IPS-18a (cell line): ENCODE results near the gene DOCK9.

Source experiments
- H3K27ac ChIP-seq: one replicate; pipeline ENCODE4 v1.5.1; 2013; ENCODE audit warnings: low read length
- H3K27me3 ChIP-seq: one replicate; pipeline ENCODE4 v1.6.1; 2013; ENCODE audit warnings: mild to moderate bottlenecking, low read length; ENCODE audit not compliant: control insufficient read depth, insufficient read depth
- H3K36me3 ChIP-seq: one replicate; pipeline ENCODE4 v1.6.1; 2013; ENCODE audit warnings: low read depth, low read length; ENCODE audit not compliant: control insufficient read depth
- H3K4me1 ChIP-seq: one replicate; pipeline ENCODE4 v1.6.1; 2013; ENCODE audit warnings: low read depth, low read length; ENCODE audit not compliant: control insufficient read depth
- H3K4me3 ChIP-seq: one replicate; pipeline ENCODE4 v1.5.1; 2013; ENCODE audit warnings: low read length
- H3K9ac ChIP-seq: one replicate; pipeline ENCODE4 v1.6.1; 2013; ENCODE audit warnings: mild to moderate bottlenecking, low read length, moderate library complexity
- H3K9me3 ChIP-seq: one replicate; pipeline ENCODE4 v1.6.1; 2013; ENCODE audit warnings: low read depth, low read length; ENCODE audit not compliant: control insufficient read depth

DOCK9 gene

DNA sequence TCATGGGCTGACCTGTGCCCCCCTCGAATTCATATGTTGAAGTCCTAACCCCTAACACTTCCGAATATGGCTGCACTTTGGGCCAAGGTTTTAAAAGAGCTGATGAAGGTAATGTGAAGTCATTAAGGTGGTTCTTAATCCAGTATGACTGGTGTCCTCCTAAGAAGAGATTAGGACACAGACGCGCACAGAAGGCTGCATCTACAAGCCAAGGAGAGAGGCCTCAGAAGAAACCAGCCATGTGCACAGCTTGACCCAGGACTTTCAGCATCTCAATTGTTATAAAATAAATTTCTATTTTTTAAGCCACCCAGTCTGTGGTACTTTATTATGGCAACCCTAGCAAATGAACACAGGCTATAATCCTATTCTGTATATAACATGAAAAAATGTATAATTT lies 99.9 kb downstream of the DOCK9 start:
- no peaks in the 10 kb centered on the region for H3K27me3 ChIP-seq
- no peak overlapping the region for H3K9ac ChIP-seq
- no peak overlapping the region for H3K4me3 ChIP-seq
- H3K4me1 ChIP-seq: peaks cover 16% of the 10 kb centered on the region
- no peaks in the 10 kb centered on the region for H3K36me3 ChIP-seq
- H3K9me3 ChIP-seq: peaks cover 7% of the 10 kb centered on the region
- H3K27ac ChIP-seq: no peak overlapping the region

DNA sequence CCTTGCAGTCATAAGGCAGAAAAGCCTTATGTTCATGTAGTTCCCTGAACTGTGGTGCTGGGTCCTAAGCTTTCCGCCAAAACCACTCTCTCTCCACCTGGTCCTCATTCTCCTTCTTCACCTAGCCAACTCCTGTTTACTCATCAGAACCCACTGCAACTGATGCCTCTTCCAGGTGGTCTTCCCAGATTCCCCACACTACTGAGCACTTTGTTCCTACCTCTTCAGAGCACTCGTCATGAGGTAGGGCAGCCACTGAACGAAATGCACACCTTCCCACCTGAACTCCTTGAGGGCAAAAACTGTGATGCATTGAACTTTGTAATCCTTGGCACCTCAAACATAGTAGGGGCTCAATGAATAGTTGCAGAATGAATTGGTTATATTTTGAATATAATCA lies 100.4 kb downstream of the DOCK9 start:
- Histone ChIP-seq H3K27ac (no peak overlapping the region), H3K4me1 (peaks cover 16% of the 10 kb centered on the region), H3K27me3 (no peaks in the 10 kb centered on the region), H3K4me3 (no peak overlapping the region), H3K9ac (no peak overlapping the region), H3K9me3 (peaks cover 8% of the 10 kb centered on the region), H3K36me3 (no peaks in the 10 kb centered on the region)

DNA sequence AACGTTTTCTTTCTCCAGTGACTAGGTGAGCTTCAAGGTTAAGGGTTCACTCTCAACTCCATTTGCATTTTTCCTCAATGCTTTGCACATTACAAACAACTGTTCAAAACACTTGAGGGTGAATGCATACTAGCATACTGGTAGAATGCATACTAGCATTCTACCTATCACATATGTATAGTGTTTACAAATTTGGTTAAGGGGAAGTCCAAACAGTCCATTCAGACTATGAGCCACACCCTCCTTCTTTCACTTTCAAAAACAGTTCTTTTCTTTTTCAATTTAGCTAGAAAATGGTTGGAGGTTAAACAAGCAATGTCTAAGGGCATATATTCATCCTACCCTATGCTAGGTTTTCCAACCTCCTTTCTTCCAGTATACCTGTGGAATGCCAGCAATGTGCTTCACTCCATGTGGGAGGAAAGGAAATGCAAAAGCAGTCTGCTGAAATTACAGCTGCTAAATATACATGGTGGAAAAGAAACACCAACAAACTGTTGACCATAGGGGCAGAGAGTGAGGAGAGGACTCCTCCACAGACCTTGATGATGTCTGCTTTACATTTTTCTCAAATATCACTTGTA lies 102.6 kb downstream of the DOCK9 start:
- Histone ChIP-seq H3K4me1 (peaks cover 16% of the 10 kb centered on the region), H3K36me3 (no peaks in the 10 kb centered on the region), H3K27ac (peak overlapping the region; percentile 55), H3K27me3 (no peaks in the 10 kb centered on the region), H3K4me3 (peak overlapping the region; percentile 1), H3K9ac (no peak overlapping the region), H3K9me3 (peaks cover 8% of the 10 kb centered on the region)

DNA sequence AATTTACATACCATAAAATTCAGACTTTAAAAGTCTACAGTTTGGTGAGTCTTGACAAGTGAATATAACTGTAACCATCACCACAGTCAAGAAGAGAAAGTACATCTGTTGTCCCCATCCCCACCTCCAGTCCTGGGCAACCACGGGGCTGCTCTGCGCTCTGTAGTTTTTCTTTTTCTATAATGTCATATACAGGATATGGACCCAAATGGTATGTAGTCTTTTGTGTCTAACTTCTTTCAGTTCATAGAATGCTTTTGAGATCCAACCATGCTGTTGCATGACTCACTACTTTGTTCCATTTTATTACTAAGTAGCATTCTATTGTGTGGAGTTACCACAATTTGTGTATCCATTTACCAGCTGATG lies 103.9 kb downstream of the DOCK9 start:
- Histone ChIP-seq H3K9me3 (peaks cover 8% of the 10 kb centered on the region), H3K27ac (no peak overlapping the region), H3K9ac (no peak overlapping the region), H3K4me1 (peaks cover 16% of the 10 kb centered on the region), H3K4me3 (no peak overlapping the region), H3K36me3 (no peaks in the 10 kb centered on the region), H3K27me3 (no peaks in the 10 kb centered on the region)

DNA sequence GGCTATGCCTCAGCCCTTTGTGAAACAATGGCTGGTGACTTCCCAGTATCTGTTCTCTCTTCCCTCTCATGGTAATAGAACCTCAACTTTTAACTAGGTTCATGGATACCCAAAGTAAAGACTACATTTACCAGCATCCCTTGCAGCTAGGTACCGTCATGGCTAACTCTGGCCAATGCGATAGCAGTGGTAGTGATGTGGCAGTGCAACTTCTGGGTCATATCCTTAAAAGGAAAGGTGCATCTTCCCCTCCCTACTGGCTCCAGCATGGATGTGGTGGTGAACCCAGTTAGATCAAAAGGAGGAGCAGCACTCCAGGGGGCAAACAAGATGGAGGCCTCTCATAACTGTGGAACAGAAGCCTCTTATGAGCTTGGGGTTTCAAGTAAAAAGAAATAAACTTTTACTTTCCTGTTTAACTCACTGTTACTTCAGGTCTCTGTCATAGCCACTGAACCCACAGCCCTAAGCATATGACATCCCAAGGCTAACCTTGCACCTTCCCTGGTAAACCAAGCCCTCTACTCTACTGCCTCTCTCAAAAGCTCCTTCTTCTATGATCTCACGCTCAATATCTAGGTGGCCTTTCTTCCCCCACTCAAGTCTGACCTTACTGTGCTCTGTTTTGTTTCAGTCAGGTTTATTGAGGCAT lies 104.4 kb downstream of the DOCK9 start:
- H3K9ac ChIP-seq: no peak overlapping the region
- no peaks in the 10 kb centered on the region for H3K27me3 ChIP-seq
- no peak overlapping the region for H3K27ac ChIP-seq
- H3K4me1 ChIP-seq: peaks cover 16% of the 10 kb centered on the region
- H3K36me3 ChIP-seq: no peaks in the 10 kb centered on the region
- H3K9me3 ChIP-seq: peaks cover 8% of the 10 kb centered on the region
- H3K4me3 ChIP-seq: no peak overlapping the region

DNA sequence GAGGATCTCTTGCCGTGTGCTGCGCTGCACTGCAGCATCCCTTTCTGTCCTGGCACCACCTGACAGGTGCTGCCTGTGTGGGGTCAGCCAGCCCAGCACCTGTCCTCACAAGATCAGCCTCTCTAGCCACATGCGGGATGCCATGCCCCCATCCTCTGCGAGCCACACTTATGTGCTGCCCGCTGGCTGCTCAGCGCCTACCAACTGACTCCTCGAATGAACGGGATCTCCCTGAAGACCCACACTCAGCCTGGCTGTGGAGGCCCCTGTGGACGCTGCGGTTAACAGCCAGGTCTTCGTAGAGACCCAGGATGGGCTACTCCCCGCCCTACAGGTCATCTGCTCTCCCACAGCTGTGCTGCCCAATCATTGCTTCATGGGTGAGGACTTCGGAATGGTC lies 106.1 kb downstream of the DOCK9 start:
- H3K9ac ChIP-seq: no peak overlapping the region
- H3K27ac ChIP-seq: no peak overlapping the region
- H3K4me3 ChIP-seq: no peak overlapping the region
- peaks cover 14% of the 10 kb centered on the region for H3K4me1 ChIP-seq
- no peaks in the 10 kb centered on the region for H3K36me3 ChIP-seq
- H3K9me3 ChIP-seq: peaks cover 8% of the 10 kb centered on the region
- H3K27me3 ChIP-seq: no peaks in the 10 kb centered on the region

DNA sequence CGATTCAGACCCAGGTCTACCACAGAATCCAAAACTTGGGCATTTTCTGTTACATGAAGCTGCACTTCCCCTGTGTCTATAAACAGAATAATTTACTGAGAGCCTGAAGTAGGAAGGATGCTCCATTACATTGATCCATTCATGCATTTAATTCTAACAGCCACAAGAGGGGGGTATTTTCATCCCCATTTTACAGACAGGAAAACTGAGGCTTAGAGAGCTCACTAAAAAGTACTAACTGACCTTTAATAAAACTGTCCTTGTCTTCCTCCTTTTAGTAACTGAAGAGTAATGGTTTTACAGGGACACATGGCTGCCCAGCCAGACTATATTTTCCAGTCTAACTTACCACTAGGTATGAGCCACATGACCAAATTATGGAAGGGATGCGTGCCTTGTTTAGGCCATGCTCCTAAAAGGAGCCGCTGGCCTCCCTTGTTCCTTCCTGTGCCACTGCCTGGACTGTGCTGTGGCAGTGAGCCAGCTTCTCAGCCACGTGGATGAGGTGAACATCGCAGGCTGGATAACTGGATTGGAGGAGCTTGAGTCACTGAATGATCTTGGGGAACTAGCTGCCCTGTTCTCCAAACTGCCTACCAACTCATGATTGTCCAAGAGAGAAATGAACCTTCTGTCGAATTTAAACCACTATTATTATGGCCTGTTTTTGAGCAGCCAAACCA lies 108.3 kb downstream of the DOCK9 start:
- no peaks in the 10 kb centered on the region for H3K36me3 ChIP-seq
- H3K4me1 ChIP-seq: no peaks in the 10 kb centered on the region

DNA sequence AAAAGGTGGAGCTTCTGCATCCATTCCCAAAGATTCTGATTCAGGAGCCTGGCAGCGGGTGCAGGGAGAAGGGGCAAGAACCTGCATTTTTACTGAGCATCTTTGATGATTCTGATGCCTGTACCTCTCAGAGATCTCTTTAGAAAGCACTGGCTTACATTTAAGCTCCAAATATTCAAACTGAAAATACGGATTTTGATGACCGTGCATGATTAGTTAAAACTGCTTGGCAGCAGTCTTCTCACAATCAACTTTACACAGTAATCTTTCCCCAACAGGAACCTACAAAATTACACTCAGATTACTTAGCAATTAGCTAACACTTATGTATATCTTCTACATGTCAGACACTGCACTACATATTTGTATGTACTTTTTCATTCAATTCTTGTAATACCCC lies 108.9 kb downstream of the DOCK9 start:
- H3K4me1 ChIP-seq: no peaks in the 10 kb centered on the region
- H3K9ac ChIP-seq: no peak overlapping the region
- no peaks in the 10 kb centered on the region for H3K27me3 ChIP-seq
- H3K4me3 ChIP-seq: no peak overlapping the region
- H3K9me3 ChIP-seq: peaks cover 8% of the 10 kb centered on the region
- H3K27ac ChIP-seq: no peak overlapping the region
- H3K36me3 ChIP-seq: no peaks in the 10 kb centered on the region

More for the DNA sequence above, 108.3 kb downstream of the DOCK9 start:
- no peak overlapping the region for H3K4me3 ChIP-seq
- no peak overlapping the region for H3K9ac ChIP-seq
- peaks cover 8% of the 10 kb centered on the region for H3K9me3 ChIP-seq
- no peaks in the 10 kb centered on the region for H3K27me3 ChIP-seq
- H3K27ac ChIP-seq: no peak overlapping the region

DNA sequence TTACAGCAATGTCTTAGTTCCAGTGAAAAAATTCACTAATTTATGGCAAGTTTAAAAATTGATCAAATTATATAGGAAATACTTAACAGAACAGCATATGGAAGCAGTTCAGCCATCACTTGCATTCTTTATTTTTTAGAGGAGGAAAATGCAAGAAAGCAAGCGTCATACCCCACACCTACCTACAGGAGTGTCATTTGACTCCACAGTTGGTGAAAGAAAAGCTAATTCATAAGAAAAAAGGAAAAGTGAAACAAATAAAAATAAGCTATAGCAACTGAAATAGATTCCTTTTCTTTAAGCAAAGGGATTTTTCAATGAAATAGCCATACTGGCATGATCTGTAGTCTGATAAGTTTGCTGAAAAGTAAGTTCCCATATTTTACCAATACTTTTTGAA lies 111.0 kb downstream of the DOCK9 start:
- no peaks in the 10 kb centered on the region for H3K36me3 ChIP-seq
- no peaks in the 10 kb centered on the region for H3K4me1 ChIP-seq
- no peak overlapping the region for H3K27ac ChIP-seq
- H3K9me3 ChIP-seq: no peaks in the 10 kb centered on the region
- no peaks in the 10 kb centered on the region for H3K27me3 ChIP-seq
- no peak overlapping the region for H3K4me3 ChIP-seq
- no peak overlapping the region for H3K9ac ChIP-seq

DNA sequence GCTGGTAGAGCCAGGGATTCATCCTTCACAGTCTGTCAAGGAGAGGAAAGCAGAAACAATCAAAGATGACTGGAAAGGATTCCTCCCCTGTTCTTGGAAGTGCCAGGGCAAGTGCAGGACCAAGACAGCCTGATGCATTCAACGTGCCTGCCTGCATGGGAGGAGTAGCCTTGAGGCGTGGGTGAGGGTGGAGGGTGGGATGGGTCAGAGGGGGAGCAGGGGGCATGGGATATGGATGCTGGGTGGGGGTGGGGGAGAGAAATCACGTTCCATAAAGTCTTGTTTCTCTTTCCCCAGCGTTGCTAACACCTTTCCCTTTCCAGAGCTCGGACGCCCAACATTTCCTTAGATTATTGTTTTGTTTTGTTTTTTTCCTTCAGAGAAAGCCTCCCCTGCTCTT lies 117.4 kb downstream of the DOCK9 start:
- Histone ChIP-seq H3K36me3 (no peaks in the 10 kb centered on the region), H3K4me1 (no peaks in the 10 kb centered on the region), H3K27me3 (no peaks in the 10 kb centered on the region), H3K27ac (no peak overlapping the region), H3K9me3 (no peaks in the 10 kb centered on the region), H3K9ac (no peak overlapping the region), H3K4me3 (no peak overlapping the region)

DNA sequence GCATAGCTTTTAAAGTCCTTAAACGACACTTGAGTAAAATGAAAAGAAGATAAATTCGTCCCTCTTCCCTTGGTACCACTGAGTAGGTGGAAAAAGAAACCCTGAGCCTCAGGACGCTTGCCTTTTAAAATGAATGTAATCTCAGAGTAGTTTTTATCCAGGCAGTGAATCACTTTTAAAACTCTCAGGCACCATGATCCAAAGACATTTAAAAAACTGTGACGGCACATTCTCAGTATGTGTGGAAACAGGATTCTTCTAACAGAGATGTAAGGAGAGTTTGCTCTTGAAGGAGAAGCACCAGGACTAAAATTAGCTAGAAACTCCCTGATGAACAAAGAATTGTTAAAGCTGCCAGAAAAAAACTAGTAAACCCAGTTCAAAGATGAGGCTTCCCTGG lies 119.7 kb downstream of the DOCK9 start:
- H3K9ac ChIP-seq: no peak overlapping the region
- H3K36me3 ChIP-seq: no peaks in the 10 kb centered on the region
- no peaks in the 10 kb centered on the region for H3K9me3 ChIP-seq
- no peaks in the 10 kb centered on the region for H3K27me3 ChIP-seq
- no peaks in the 10 kb centered on the region for H3K4me1 ChIP-seq
- H3K27ac ChIP-seq: no peak overlapping the region
- H3K4me3 ChIP-seq: no peak overlapping the region

DNA sequence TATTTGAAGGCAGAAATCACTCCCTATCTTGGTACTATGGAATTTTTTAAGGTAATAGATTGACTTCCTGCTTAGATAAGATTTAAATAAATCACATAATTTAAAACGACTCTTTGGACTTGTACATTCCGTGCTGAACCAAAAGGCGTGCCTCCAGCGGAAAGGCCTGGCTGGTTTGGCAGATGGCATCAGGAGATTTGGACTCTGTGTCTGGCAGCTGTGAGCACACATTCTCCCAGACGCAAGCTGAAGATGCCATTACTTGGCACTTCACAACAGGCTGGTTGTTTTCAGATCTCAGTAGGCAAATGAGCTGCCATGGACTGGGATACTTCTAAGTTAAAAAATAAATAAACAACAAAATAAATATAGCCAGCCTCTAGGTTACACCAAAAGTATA lies 120.9 kb downstream of the DOCK9 start:
- no peak overlapping the region for H3K9ac ChIP-seq
- H3K27me3 ChIP-seq: no peaks in the 10 kb centered on the region
- no peak overlapping the region for H3K27ac ChIP-seq
- H3K4me1 ChIP-seq: no peaks in the 10 kb centered on the region
- no peak overlapping the region for H3K4me3 ChIP-seq
- H3K9me3 ChIP-seq: no peaks in the 10 kb centered on the region
- no peaks in the 10 kb centered on the region for H3K36me3 ChIP-seq
